Keratinocyte (primary cell): ENCODE data around the gene NFKB2. TPM values are rescaled to one million over a fixed set of nuclear protein-coding genes. Genes with fewer than 3 reads are reported as not detected.

ENCODE experiments used
- DNase-seq: peaks from one replicate; pipeline ENCODE4 v3.0.0-alpha.2; 2011; ENCODE audit warnings: low read depth, missing footprints, low spot score
- FAIRE-seq: peaks from 2 replicates; lab custom pipeline; 2011; peaks lifted over from hg19 to GRCh38; lab: Jason Lieb, UNC
- H2AFZ ChIP-seq: 2 replicates; pipeline ENCODE4 v1.6.0; 2012; ENCODE audit warnings: low read length, control low read depth, inconsistent platforms; ENCODE audit not compliant: control insufficient read depth
- H3K27ac ChIP-seq: 2 replicates; pipeline ENCODE4 v1.5.1; 2011; ENCODE audit warnings: low read length; ENCODE audit not compliant: control insufficient read depth, insufficient read depth
- H3K27me3 ChIP-seq: 3 replicates; pipeline ENCODE4 v1.6.0; 2011; ENCODE audit warnings: low read length; ENCODE audit not compliant: control insufficient read depth, insufficient read depth; ENCODE audit errors: extremely low read depth
- H3K36me3 ChIP-seq, 2 experiments: 2 replicates in 1 of 2; 3 replicates in 1 of 2; pipeline ENCODE4 v1.5.1; 2011; ENCODE audit warnings: low read length in 2 of 2, mild to moderate bottlenecking in 1 of 2; ENCODE audit not compliant: control insufficient read depth in 2 of 2, insufficient read depth in 2 of 2; ENCODE audit errors: extremely low read depth in 1 of 2
- H3K4me1 ChIP-seq: 3 replicates; pipeline ENCODE4 v1.5.1; 2011; ENCODE audit warnings: low read length; ENCODE audit not compliant: control insufficient read depth, insufficient read depth; ENCODE audit errors: extremely low read depth
- H3K4me2 ChIP-seq: 3 replicates; pipeline ENCODE4 v1.6.0; 2011; ENCODE audit warnings: low read depth, low read length; ENCODE audit not compliant: control insufficient read depth, insufficient read depth; ENCODE audit errors: extremely low read depth
- H3K4me3 ChIP-seq, 3 experiments: fragments of 200-600 bp in 1 of 3; sonication (generic) in 1 of 3; 2 replicates in 2 of 3; 3 replicates in 1 of 3; pipeline ENCODE4 v1.5.1; 2011 to 2016; ENCODE audit warnings: low read length in 3 of 3, mild to moderate bottlenecking in 3 of 3, control low read depth in 2 of 3, inconsistent platforms in 1 of 3, low read depth in 1 of 3, mixed read lengths in 1 of 3, mixed run types in 1 of 3, moderate library complexity in 1 of 3; ENCODE audit not compliant: control insufficient read depth in 2 of 3, insufficient read depth in 2 of 3; ENCODE audit errors: extremely low read depth in 1 of 3
- H3K79me2 ChIP-seq: 2 replicates; pipeline ENCODE4 v1.6.0; 2012; ENCODE audit warnings: low read length; ENCODE audit not compliant: control insufficient read depth, insufficient read depth
- H3K9ac ChIP-seq: 3 replicates; pipeline ENCODE4 v1.6.0; 2011; ENCODE audit warnings: low read length; ENCODE audit not compliant: control insufficient read depth, insufficient read depth; ENCODE audit errors: extremely low read depth
- H3K9me1 ChIP-seq: 3 replicates; pipeline ENCODE4 v1.6.0; 2011; ENCODE audit warnings: low read length; ENCODE audit not compliant: control insufficient read depth, insufficient read depth; ENCODE audit errors: extremely low read depth
- H3K9me3 ChIP-seq: 2 replicates; pipeline ENCODE4 v1.5.1; 2012; ENCODE audit warnings: low read depth, low read length; ENCODE audit not compliant: control insufficient read depth
- H4K20me1 ChIP-seq: 3 replicates; pipeline ENCODE4 v1.6.0; 2011; ENCODE audit warnings: low read length; ENCODE audit not compliant: control insufficient read depth, insufficient read depth; ENCODE audit errors: extremely low read depth
- CTCF ChIP-seq, 3 experiments: IDR thresholded peaks in 1 of 3; conservative IDR thresholded peaks in 1 of 3; optimal IDR thresholded peaks in 1 of 3; 2 replicates in 2 of 3; 3 replicates in 1 of 3; pipeline versions ENCODE3 to v1.5.1; 2011; ENCODE audit warnings: low read length in 3 of 3, mild to moderate bottlenecking in 3 of 3, moderate library complexity in 2 of 3, control low read depth in 1 of 3, inconsistent platforms in 1 of 3; ENCODE audit not compliant: insufficient read depth in 2 of 3; ENCODE audit errors: extremely low read depth in 1 of 3
- EZH2 ChIP-seq: IDR thresholded peaks from one replicate; pipeline ENCODE4 v1.6.1; 2012; ENCODE audit warnings: inconsistent platforms, mild to moderate bottlenecking, low read length, moderate library complexity
- dilution Hi-C: fragments of 300-500 bp; cut with MboI; formaldehyde crosslinking; loops from one replicate; pipeline ENCODE4 v1.7.0; 2020; ENCODE audit warnings: low sequenced_read_pairs; ENCODE audit not compliant: extremely low pct_ligation_motif_present
- polyA plus RNA-seq, 5 experiments: library from polyadenylated mRNA; depleted of rRNA in 3 of 5; stranded (reverse) in 3 of 5; stranded (forward) in 1 of 5; unstranded in 1 of 5; fragments of >200 nt; gene quantifications; 1 replicate in 1 of 5; 2 replicates in 3 of 5; 3 replicates in 1 of 5; pipeline versions ENCODE4 v1.2.1 to v1.2.3, GENCODE V29; 2011 to 2012; ENCODE audit warnings: missing spikeins in 2 of 5, low read depth in 1 of 5, low replicate concordance in 1 of 5
- small RNA-seq, 3 experiments: library from RNA; depleted of rRNA; stranded (forward); fragments of <200 nt; gene quantifications; one replicate each; pipeline ENCODE3, GENCODE V24; 2012; ENCODE audit warnings: low read depth in 3 of 3, low replicate concordance in 1 of 3; ENCODE audit not compliant: insufficient read length in 3 of 3

The NFKB2 gene
- polyA plus RNA-seq, 1 donor (not counting 4 experiments of a cell fraction or from before 2014, with no cell fraction given) = 14.8 TPM

DNA sequence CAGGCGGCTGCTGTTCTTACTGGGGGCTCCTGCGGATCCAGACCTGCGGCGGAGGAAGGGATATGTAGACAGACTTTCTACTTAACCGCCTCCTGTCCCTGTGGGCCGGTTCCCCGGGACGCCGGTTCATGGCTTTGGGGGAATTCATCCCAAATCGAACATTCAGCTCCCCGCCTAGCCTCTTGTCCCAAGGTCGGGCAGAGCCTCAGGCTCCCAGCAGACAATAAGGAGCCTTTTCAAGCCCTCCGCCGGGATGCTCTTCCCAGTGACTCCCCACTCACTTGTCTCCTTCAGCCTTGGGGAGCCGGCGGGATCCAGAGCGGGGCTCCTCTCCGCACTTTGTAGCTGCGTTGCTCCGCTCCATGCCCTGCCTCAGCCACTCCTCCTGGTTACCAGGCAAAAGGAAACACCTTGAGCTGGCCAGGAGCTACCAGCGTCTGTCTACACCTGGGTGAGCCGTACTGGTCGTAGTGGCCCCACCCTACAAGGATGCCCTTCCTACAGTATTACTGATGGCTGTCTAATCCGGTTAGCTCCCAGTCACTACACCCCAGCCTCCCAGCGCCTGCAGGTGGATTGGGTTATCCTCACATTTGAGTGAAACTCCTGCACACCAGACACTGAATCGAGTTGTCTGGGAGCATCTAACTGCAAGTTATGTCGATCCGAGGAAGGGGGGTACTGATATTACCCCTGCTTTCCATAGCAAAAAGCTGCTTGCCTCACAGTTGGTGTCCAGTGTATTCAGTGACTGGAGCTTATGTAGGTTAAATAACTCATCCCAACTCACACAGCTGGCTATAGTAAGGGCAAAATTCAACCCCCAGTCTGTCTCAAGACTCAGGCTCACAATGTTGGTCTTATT lies 55.8 kb downstream of the NFKB2 start, which contains the start of gene C10orf95:
Gene C10orf95 (minus strand): TSS at position 439 of the 865 bp plus-strand sequence. CDS start 450 bp downstream, outside the sequence.
- Histone ChIP-seq H3K27me3 (no peaks in the 10 kb centered on the region), H3K9me1 (no peaks in the 10 kb centered on the region), H4K20me1 (no peaks in the 10 kb centered on the region), H3K4me2 (peak within 1 kb of the TSS; percentile 97), H3K9me3 (no peaks in the 10 kb centered on the region), H3K4me1 (peaks cover 23% of the 10 kb centered on the region), H3K9ac (peak within 1 kb of the TSS; percentile 87), H3K27ac (peak within 1 kb of the TSS; percentile 85), H3K79me2 (peaks cover 1% of the 10 kb centered on the region), H2AFZ (peak within 1 kb of the TSS; percentile 92), H3K36me3 (peaks cover 0 to 2% of the 10 kb centered on the region in 2 experiments), H3K4me3 (peak within 1 kb of the TSS; percentile 73 to 100 (median 75))
- peak; percentile 44 for FAIRE-seq
- no peak for DNase-seq
- no peak for TF ChIP-seq CTCF (optimal IDR thresholded peaks at IDR 0.05 in 1 of 3, IDR thresholded peaks at IDR 0.05 in 1 of 3, conservative IDR thresholded peaks at IDR 0.05 in 1 of 3; ENCODE audit: extremely low read depth in 1 of 3, insufficient read depth in 2 of 3, low read length in 3 of 3)
- no peak for TF ChIP-seq EZH2
- dilution Hi-C loops = no loop called here

Small RNA genes within 50 kb of the gene (small RNA-seq; reads per million reads assigned to genes)
- gene MIR146B = 7.2 to 148 (median 115) reads per million in 3 experiments

Other genes starting within 250 kb of the NFKB2 start
- gene NOLC1, start 243.3 kb upstream of the NFKB2 start, polyA plus RNA-seq = 76.2 to 195 TPM (median 126 TPM) in 3 replicates
- 0.10 to 0.42 TPM (median 0.26 TPM) in 3 replicates for gene ELOVL3, start 169.4 kb upstream of the NFKB2 start, polyA plus RNA-seq
- gene PITX3, start 154.2 kb upstream of the NFKB2 start, polyA plus RNA-seq = not detected in 3 replicates
- gene GBF1, start 150.2 kb upstream of the NFKB2 start, polyA plus RNA-seq = 14.7 to 27.0 TPM (median 17.4 TPM) in 3 replicates
- gene PSD, start 23.1 kb downstream of the NFKB2 start, polyA plus RNA-seq = 0.10 to 0.81 TPM (median 0.11 TPM) in 3 replicates
- 3.1 to 4.9 TPM (median 3.5 TPM) in 3 replicates for gene FBXL15, start 25.1 kb downstream of the NFKB2 start, polyA plus RNA-seq
- 35.8 to 77.3 TPM (median 46.6 TPM) in 3 replicates for gene CUEDC2, start 36.9 kb downstream of the NFKB2 start, polyA plus RNA-seq
- 0.60 to 0.81 TPM (median 0.63 TPM) in 3 replicates for gene C10orf95, start 55.8 kb downstream of the NFKB2 start, polyA plus RNA-seq
- 160 to 229 TPM (median 162 TPM) in 3 replicates for gene ACTR1A, start 107.0 kb downstream of the NFKB2 start, polyA plus RNA-seq
- 3.7 to 6.8 TPM (median 4.8 TPM) in 3 replicates for gene SUFU, start 108.3 kb downstream of the NFKB2 start, polyA plus RNA-seq
- gene TRIM8, start 248.8 kb downstream of the NFKB2 start, polyA plus RNA-seq = 16.9 to 45.1 TPM (median 24.8 TPM) in 3 replicates